Neural cell (in vitro differentiated cells): Measurements from ENCODE around the gene MAD1L1.

Source experiments
- EP300 ChIP-seq: fragments of 450-650 bp; conservative IDR thresholded peaks from 2 replicates; pipeline ENCODE4 v1.6.1; 2014; ENCODE audit warnings: antibody characterized with exemption, mild to moderate bottlenecking, moderate library complexity; ENCODE audit not compliant: poor library complexity, severe bottlenecking
- EZH2 ChIP-seq: fragments of 200-600, 300-800 bp; shearing (Covaris generic), sonication (generic); IDR thresholded peaks from 2 replicates; pipeline ENCODE4 v1.6.1; 2014; ENCODE audit warnings: antibody characterized with exemption, low read length, borderline replicate concordance, mild to moderate bottlenecking; ENCODE audit not compliant: insufficient read depth, poor library complexity, severe bottlenecking
- POLR2AphosphoS5 ChIP-seq: IDR thresholded peaks from 2 replicates; pipeline ENCODE4 v1.6.1; 2012
- SMC3 ChIP-seq: fragments of 450-650 bp; conservative IDR thresholded peaks from 2 replicates; pipeline ENCODE4 v1.6.1; 2014; ENCODE audit warnings: antibody characterized with exemption, mild to moderate bottlenecking, moderate library complexity; ENCODE audit not compliant: poor library complexity
- TF ChIP-seq, protein P1 (sequence below): fragments of 450-650 bp; IDR thresholded peaks from 2 replicates; pipeline ENCODE4 v1.5.1; 2014; ENCODE audit warnings: antibody characterized with exemption, mild to moderate bottlenecking, moderate library complexity; ENCODE audit not compliant: poor library complexity, severe bottlenecking

DNA sequence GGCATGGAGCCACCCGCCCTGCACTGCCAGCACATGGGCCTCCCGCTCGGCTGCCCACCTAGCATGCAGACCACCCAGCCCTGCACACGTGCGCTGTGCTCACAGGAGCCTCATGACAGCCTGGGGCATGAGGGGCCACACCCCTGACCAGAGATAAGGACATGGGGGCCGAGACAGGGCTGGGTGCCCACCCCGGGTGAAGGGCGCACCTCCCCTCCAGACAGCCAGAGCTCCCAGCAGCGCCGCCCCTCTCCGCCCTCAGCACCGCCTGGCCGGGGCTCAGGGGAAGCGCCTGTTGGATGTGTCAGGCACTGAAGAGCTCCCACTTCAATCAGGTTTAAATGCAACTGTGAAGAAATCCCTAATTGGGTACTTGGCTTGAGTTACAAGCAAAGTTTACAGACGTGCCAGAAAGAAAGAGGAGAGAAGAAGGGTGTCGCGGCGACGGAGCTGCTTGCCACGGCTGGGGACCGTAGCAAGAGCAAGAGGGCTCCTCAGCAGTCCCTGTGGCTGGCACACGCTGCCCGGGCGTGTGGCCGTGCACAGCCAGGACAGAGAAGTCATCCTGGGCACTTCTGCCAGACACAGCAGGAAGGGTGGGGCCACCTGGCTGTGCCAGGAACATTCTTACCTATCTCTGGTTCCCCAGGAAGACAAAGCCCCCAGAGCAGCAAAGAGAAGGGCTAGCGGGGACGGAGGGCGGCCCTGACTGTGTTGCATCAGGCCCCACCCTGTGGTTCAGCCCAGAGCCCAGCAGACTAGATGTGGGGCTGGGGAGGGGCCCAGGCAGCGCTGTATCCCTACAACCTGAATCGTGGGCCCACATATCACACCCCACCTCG, 315.3 kb downstream of the MAD1L1 start:
- no peak for TF ChIP-seq EP300
- TF ChIP-seq, protein P1, sequence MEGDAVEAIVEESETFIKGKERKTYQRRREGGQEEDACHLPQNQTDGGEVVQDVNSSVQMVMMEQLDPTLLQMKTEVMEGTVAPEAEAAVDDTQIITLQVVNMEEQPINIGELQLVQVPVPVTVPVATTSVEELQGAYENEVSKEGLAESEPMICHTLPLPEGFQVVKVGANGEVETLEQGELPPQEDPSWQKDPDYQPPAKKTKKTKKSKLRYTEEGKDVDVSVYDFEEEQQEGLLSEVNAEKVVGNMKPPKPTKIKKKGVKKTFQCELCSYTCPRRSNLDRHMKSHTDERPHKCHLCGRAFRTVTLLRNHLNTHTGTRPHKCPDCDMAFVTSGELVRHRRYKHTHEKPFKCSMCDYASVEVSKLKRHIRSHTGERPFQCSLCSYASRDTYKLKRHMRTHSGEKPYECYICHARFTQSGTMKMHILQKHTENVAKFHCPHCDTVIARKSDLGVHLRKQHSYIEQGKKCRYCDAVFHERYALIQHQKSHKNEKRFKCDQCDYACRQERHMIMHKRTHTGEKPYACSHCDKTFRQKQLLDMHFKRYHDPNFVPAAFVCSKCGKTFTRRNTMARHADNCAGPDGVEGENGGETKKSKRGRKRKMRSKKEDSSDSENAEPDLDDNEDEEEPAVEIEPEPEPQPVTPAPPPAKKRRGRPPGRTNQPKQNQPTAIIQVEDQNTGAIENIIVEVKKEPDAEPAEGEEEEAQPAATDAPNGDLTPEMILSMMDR: no peak
- no peak for TF ChIP-seq SMC3
- TF ChIP-seq POLR2AphosphoS5: no peak
- TF ChIP-seq EZH2: no peak
